Measurements from ENCODE around the gene WRAP53. TPM values are rescaled to one million over a fixed set of nuclear protein-coding genes. Genes with fewer than 3 reads are reported as not detected.

The WRAP53 gene
- total and polyA plus RNA-seq, 2 donors (not counting 1 experiment from before 2014, with no cell fraction given), result 13.1 to 18.2 TPM

GRCh38 chr17:7705269-7706255 lies 17.3 kb downstream of the WRAP53 start:
- CTCF ChIA-PET, result interaction anchor here (1.1 kb wide), 1 partner anchor 11 kb away, joined by 3 read pairs; no protein-coding TSS in a partner anchor
- peaks cover 0 to 19% of the 10 kb centered on the region in 2 experiments for H3K36me3 ChIP-seq (replicated peaks in 1 of 2; ENCODE audit: control extremely low read depth in 1 of 2, control insufficient read depth in 1 of 2, extremely low read depth in 1 of 2, insufficient read depth in 2 of 2, low read length in 1 of 2)
- Mint-ChIP-seq H3K4me3 (peak overlapping the region; percentile 33), H3K27me3 (peaks cover 60% of the 10 kb centered on the region), H3K4me1 (peaks cover 21% of the 10 kb centered on the region), H3K27ac (no peak overlapping the region), H3K9me3 (ENCODE audit: insufficient read depth) (no peaks in the 10 kb centered on the region)
- H3K4me3 ChIP-seq (ENCODE audit: control extremely low read depth in 1 of 5, extremely low read depth in 1 of 5, insufficient read depth in 1 of 5, low read depth in 2 of 5, low read length in 4 of 5), result peak overlapping the region in 1 of 5 experiments; percentile 34
- 5% methylated on average over 46 of the region's 50 CpGs for WGBS (ENCODE audit: insufficient coverage)
- POLR2A ChIA-PET, result no interaction called here
- H3K27ac ChIP-seq (ENCODE audit: low read length in 2 of 2), result no peak overlapping the region
- intact Hi-C loops (cut with micrococcal nuclease), result no loop called here
- peak overlapping the region; percentile 75 for H3K4me2 ChIP-seq (replicated peaks; ENCODE audit: low read depth, low read length, poor library complexity, severe bottlenecking)
- H4K20me1 ChIP-seq (ENCODE audit: control insufficient read depth, insufficient read depth, low read length, poor library complexity, severe bottlenecking), result no peaks in the 10 kb centered on the region
- ATAC-seq (ENCODE audit: low read depth) (no peak), DNase-seq (no peak)
- H3K9ac ChIP-seq (ENCODE audit: low read length), result peak overlapping the region; percentile 29
- H3K79me2 ChIP-seq (ENCODE audit: control insufficient read depth, insufficient read depth, low read length), result no peaks in the 10 kb centered on the region
- peaks cover 0 to 68% (median 19%) of the 10 kb centered on the region in 4 experiments for H3K27me3 ChIP-seq (replicated peaks in 1 of 4; ENCODE audit: control extremely low read depth in 1 of 4, control insufficient read depth in 3 of 4, insufficient read depth in 4 of 4, low read length in 3 of 4)
- TF ChIP-seq EZH2 (IDR thresholded peaks at IDR 0.05; ENCODE audit: borderline replicate concordance, insufficient read depth, low read depth, low read length, poor library complexity, severe bottlenecking) (peak; percentile 14), CTCF (IDR thresholded peaks at IDR 0.05) (no peak)
- H2AFZ ChIP-seq (ENCODE audit: insufficient read depth, low read depth, low read length, poor library complexity, severe bottlenecking), result no peak overlapping the region
- peaks cover 24 to 28% of the 10 kb centered on the region in 2 donors for H3K4me1 ChIP-seq (ENCODE audit: control insufficient read depth in 2 of 2, insufficient read depth in 2 of 2, low read length in 2 of 2)
- H3K9me3 ChIP-seq (ENCODE audit: control extremely low read depth in 1 of 3, control insufficient read depth in 2 of 3, insufficient read depth in 1 of 3, low read length in 2 of 3), result no peaks in the 10 kb centered on the region
